Measurements from ENCODE around the gene CA5A. TPM values are rescaled to one million over a fixed set of nuclear protein-coding genes. Genes with fewer than 3 reads are reported as not detected.

Gene CA5A
- total and polyA plus RNA-seq, 9 of the 15 experiments (the other 6 are each of a cell fraction or from before 2014, with no cell fraction given) = not detected

GRCh38 chr16:87959391-87959990 is 23.2 kb upstream of the CA5A start (continued):
- TF ChIP-seq L3MBTL2 (IDR thresholded peaks at IDR 0.05) (0 out of 2 replicates have a peak, but pooled peaks have one; percentile 28), ZBTB33 (CRISPR knock-in tag; IDR thresholded peaks at IDR 0.05) (peak; percentile 92), E2F6 (IDR thresholded peaks at IDR 0.05; ENCODE audit: borderline replicate concordance in 1 of 2, extremely low read depth in 1 of 2, insufficient read depth in 1 of 2, insufficient read length in 1 of 2, low read depth in 1 of 2, low read length in 1 of 2, poor library complexity in 1 of 2, severe bottlenecking in 1 of 2) (peak in 1 of 2 experiments; percentile 30), ZNF695 (CRISPR knock-in tag; IDR thresholded peaks at IDR 0.05) (no peak)

- no TSS peak for BruUV-seq (replicated peaks)
- peaks cover 32% of the 10 kb centered on the region; the same call in 2 of the 3 replicates for H3K36me3 ChIP-seq (ENCODE audit: control insufficient read depth, insufficient read depth, low read length)
- H2AFZ ChIP-seq (ENCODE audit: low read depth, low read length) = no peak overlapping the region
- 89% methylated on average over 9 of the region's 9 CpGs for WGBS (ENCODE audit: insufficient coverage, low coverage, missing lambda C conversion rate)
- H3K4me3 ChIP-seq = no peak overlapping the region
- ChIA-PET POLR2A (no interaction called here), CTCF (ENCODE audit: low intra/inter-chr PET ratio) (no interaction called here)
- intact Hi-C loops (cut with micrococcal nuclease) = no loop called here
- no peak overlapping the region for H3K4me2 ChIP-seq (ENCODE audit: insufficient read depth, low read length)
- no peaks in the 10 kb centered on the region for H3K27me3 ChIP-seq (ENCODE audit: control insufficient read depth in 2 of 2, insufficient read depth in 2 of 2, low read length in 2 of 2)
- H3K9me1 ChIP-seq (ENCODE audit: control insufficient read depth, insufficient read depth, low read length) = peaks cover 5% of the 10 kb centered on the region
- in situ Hi-C loops (cut with MboI) = no loop called here
- ATAC-seq (no peak), FAIRE-seq (no peak), DNase-seq (ENCODE audit: extremely low read depth in 1 of 4, low spot score in 3 of 4) (no peak)
- H3K9ac ChIP-seq (ENCODE audit: insufficient read depth in 1 of 2, low read depth in 2 of 2, low read length in 2 of 2) = peak overlapping the region in 1 of 2 experiments; percentile 75; a peak in 2 of 4 replicates
- H3K79me2 ChIP-seq (ENCODE audit: control insufficient read depth, insufficient read depth, low read length) = peaks cover 75% of the 10 kb centered on the region
- H3K9me3 ChIP-seq (replicated peaks; ENCODE audit: control insufficient read depth, insufficient read depth, low read depth, low read length) = no peaks in the 10 kb centered on the region
- no peak overlapping the region for H3K27ac ChIP-seq (ENCODE audit: extremely low read depth, low read depth, low read length)
- peaks cover 27 to 51% of the 10 kb centered on the region in 2 experiments for H3K4me1 ChIP-seq (replicated peaks in 1 of 2; ENCODE audit: control insufficient read depth in 2 of 2, insufficient read depth in 2 of 2, low read length in 2 of 2)
- no peaks in the 10 kb centered on the region; the same call in 1 of the 2 replicates for H4K20me1 ChIP-seq (replicated peaks; ENCODE audit: control insufficient read depth, insufficient read depth, low read length)
- TF ChIP-seq SMC3 (conservative IDR thresholded peaks at IDR 0.05; ENCODE audit: insufficient read depth, low read depth, low read length) (no peak), ZSCAN32 (CRISPR knock-in tag; IDR thresholded peaks at IDR 0.05) (no peak), RBM15 (IDR thresholded peaks at IDR 0.05; ENCODE audit: insufficient read depth, low read length) (no peak), PRDM10 (IDR thresholded peaks at IDR 0.05; ENCODE audit: partially characterized antibody) (no peak), ZNF354B (CRISPR knock-in tag; IDR thresholded peaks at IDR 0.05) (no peak), HNRNPH1 (optimal IDR thresholded peaks at IDR 0.05; ENCODE audit: low read depth, low read length) (no peak), MTA1 (IDR thresholded peaks at IDR 0.05; ENCODE audit: borderline replicate concordance) (no peak)
Measured at GRCh38 chr16:87958632-87959031, 22.3 kb upstream of the CA5A start.

All from K562 (cell line).